Stimulated activated CD8-positive, alpha-beta memory T cell treated with anti-CD3 and anti-CD28 coated beads, Interleukin-4, amount 100 ng/mL, for 48 hours (primary cell): ENCODE measurements around the gene GUCA2B.

Experiments
- DNase-seq: peaks from one replicate; pipeline ENCODE4 v3.0.0-alpha.2; 2020

The GUCA2B gene

DNA sequence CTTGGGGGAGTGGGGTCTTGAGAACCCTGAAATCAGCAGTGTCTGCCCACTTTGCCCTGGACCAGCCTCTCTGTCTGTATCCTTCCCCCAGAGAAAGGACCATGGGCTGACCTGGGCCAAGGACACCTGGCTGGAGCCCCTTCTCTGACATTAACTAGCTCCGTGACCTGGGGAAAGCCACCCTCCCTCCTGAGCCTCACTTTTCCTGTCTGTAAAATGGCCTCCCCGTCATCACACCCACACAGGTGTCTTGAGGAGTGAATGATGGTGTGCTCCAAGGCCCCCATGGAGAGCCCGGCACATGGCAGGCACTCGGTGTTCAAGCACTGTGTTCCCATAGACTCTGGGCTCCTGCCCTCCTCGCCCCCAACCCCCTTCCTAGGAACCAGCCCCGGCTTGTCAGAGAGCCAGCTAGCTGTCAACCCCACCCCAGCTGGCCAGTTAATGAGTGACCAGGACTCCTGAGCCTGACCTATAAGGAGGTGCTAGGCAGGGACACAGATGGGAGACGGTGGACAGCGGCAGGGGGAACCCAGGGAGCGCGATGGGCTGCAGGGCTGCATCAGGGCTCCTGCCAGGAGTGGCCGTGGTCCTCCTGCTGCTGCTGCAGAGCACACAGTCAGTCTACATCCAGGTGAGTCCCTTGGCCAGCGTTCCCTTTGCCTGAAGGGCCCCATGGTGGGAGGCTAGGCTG lies at the start of gene GUCA2B:
GUCA2B (plus strand) TSS at position 504 of the 694 bp plus-strand sequence; CDS start at position 545, 41 bp downstream.
- no peak for DNase-seq

DNA sequence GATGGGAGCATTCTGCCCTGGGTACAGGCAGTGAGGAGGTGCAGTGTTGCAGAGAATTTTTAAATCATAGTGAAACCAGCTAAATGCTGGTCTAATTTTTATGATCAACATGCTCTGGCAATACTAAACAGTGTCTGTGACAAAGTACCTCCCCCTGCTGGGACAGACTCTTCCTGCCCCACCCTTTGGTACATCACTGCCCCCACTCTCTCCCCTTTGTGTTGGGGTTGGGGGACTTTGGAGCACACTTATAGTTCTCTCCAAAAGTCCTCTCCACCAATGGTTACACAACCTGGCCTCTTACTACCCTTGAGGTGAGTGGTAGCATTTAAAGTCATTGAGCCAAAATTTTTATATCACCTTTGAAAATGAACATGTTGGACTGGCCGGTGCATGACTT lies 48.2 kb upstream of the GUCA2B start:
- no peak for DNase-seq

DNA sequence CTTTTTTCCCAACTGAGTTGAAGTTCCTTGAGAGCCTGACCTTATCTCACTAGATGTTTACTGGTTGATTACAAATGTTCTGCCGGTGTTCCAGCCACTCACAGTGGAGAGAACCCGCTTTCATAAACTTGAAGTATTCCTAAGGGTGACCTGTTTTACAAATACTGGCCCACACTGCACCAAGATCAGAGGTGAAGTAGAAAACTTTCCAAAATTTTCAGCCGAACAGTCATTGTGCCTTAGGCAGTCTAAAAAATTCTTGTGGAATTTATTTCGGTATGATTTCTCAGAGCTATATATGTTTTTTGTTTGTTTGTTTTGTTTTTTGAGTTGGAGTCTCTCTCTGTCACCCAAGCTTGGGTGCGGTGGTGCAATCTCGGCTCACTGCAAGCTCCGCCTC lies 44.9 kb upstream of the GUCA2B start:
- no peak for DNase-seq

DNA sequence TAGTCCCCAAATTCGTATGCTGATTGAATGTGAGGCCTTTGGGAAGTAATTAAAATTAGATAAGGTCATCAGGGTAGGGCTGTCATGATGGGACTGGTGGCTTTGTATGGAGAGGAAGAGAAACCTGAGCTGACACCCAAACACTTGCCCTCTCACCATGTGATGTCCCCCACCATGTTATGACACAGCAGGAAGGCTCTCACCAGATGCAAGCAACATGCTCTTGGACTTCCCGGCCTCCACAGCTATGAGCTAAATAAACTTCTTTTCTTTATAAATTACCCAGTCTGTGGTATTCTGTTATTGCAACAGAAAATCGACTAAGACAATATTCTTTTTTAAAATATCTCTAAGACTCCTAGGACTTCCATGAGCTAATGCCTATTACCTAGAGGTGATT lies 43.6 kb upstream of the GUCA2B start:
- no peak for DNase-seq

DNA sequence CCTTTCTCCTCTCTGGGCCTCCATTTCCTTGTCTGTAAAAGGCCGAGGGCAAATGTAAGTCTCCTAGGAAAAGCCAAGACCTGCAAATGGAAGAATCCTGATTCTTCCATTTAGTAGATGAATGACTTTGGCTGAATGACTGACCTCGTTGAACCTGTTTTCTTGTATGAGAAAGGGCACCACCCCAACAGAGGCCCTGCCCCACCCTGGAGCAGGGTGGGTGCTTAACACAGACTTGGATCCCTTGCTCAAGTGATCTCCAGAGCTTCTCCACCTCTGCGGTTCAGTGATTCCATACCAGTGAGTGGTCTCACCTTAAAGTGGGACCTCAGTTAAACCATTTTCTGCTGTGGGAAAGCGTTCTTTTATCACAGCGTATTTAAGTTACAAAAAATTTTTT lies 39.0 kb upstream of the GUCA2B start:
- no peak for DNase-seq

DNA sequence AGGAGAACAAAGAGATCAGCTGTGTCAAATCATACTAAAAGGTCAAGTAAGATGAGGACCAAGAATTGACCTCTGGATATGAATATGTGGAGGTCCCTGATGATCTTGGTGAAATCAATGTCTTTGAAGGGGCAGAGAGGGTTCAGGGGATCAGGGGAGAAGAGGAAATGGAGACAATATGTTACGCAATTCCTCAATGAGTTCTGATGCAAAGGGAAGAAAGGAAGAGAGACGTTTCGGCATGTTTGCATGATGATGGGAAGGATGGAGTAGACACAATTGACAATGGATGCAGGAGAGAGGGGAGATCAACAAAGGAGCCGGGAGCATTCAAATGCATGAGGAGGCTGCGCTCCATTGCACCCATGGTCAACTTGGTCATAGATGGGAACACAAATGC lies 36.0 kb upstream of the GUCA2B start:
- no peak for DNase-seq

DNA sequence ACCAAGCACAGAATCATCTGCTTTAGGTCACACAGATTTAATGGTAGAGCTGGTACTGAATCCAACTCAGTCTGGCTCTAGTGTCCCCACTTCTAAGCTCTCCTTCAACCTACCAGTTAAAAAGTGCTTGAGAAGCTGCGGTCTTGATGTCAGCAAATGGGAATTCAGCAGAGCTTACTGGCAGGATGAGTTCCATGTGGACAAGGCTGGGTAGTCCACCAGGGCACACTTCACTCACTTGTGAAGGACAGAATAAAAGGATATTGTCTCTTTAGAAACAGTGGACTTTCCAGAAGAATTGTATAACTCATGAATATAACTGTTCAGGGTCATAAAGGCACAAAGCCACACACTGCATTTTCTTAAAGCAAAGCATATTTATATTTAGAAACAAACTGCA lies 35.1 kb upstream of the GUCA2B start:
- no peak for DNase-seq

DNA sequence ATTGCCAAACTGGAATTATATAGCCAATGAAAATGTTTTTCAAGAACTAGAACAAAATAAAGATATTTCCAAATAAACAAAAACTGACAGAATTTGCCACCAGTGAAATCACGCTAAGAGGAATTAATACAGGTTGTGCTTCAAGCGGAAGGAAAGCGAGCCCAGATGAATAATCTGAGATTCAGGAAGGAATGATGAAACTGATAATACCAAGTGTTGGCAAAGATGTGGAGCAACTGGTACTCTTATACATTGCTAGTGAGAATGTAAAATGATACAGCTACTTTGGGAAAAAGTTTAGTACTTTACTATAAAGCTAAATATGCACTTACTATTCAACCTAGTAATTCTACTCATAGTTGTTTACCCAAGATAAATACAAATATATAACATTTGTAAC lies 30.8 kb upstream of the GUCA2B start:
- DNase-seq, result no peak

DNA sequence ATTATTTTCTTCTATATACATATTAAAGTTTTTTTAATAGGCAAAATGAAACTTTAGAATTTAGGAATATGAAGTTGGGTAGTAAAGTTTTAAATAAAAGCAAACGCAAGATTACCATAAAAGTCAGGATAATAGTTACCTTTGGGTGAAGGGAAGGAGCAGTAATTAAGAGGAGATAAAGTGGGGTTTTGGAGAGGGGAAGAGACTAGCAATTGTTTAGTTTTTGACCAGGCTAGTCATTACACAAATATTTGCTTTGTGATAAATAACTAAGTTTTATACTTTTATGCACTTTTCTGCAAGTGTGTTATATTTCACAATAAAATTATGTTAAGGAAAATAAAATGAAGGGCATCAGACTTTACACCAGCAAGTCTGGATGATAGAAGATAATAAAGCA lies 27.7 kb upstream of the GUCA2B start:
- DNase-seq, result no peak

DNA sequence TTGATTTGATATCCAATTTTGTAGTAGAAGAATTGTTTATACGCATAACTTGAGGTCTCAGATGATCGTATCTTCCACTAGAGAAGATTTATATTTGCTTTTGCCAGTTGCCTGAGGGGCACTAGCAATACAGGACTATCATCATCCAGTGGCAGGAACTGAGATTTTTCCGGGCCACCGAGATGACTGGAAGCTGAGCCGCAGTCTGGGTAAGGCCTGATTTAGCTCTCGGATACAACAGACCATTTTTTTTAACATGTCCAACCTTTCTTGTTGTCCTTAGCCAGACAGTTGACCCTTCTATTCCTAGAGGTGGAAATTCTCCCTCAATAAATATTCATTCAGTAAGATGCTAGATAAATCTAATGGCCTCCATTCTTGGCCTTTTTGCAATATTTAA lies 25.4 kb upstream of the GUCA2B start:
- DNase-seq, result no peak

DNA sequence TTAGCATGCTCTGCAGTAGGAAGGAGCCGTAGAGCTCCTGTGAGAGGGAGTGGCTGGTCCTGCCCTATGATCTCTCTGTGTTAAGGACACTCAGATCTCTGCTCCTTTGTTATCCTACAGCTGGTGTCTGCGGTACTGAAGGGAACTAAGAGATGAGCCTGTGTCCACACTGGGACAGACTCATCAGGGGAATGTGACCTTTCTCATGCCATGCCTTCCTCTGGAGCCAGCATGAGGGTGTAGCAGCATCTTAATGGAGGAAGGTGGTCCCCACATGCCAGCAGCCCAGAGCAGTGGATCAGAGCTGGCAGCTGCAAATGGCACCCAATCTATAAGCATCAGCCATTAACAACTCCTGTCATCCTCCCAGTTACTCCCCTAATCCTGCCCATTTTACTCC lies 24.7 kb upstream of the GUCA2B start:
- no peak for DNase-seq

DNA sequence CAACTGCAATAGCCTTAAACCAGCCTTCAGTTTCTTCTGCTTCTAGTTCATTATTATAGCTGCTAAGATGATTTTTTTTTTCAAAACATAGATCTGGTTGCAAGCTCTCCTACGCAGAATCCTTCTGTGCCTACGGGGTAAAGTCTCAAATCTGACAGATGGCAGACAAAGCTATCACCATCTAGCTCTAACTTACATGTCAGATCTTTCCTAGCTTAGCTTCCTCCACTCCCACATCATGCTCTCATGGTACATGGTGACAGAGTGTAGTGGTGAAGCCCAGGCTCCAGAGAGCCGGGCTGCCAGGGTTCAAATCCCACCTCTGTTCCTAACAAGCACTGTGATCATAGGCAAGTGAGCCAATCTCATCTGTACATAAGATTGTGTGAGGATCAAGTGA lies 24.2 kb upstream of the GUCA2B start:
- DNase-seq, result no peak

DNA sequence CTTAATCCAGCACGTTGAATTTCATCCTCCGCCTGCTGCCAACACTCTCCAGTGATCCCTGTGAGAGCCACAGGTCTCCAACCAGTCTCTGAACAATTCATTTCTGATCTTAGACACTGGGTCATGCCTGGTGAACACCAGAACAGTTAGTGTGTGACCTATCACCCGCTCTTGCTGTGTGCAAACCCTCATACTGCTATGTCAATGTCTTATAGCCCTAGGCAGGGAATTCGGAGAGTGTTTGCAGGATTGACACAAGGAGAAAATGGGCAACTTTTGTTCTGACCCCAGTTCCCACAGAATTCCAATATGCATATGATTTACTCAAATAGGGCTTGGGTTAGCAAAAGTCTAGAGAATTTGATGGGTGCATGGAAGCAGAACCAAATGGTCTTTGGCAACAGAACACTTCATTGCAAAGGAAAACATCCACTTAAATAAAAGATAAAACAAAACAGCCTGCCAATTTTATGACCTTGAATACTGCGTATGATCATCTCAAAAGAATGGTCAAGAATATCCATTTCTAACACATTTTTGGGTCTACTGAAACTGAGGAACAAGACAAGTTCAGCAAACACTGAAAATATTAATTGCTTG lies 23.0 kb upstream of the GUCA2B start:
- DNase-seq, result no peak

DNA sequence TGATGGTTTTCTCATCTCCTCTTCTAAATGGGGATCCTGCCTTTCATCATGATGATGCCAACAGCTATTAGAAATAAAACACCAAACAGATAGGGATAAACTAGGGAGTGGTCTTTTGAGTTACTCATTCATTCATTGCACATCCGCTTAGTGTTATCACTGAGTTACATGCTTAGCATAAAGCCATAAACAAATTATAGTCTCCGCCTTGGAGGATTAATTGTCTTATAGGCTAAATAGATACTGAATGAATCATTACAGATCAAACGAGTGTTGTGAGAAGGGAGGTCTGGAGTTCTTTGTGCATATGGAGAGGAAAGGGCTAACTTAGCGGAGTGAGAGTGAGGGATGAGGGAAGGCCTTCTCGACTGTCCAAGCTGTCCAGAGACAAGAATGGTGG lies 19.8 kb upstream of the GUCA2B start:
- DNase-seq, result no peak

DNA sequence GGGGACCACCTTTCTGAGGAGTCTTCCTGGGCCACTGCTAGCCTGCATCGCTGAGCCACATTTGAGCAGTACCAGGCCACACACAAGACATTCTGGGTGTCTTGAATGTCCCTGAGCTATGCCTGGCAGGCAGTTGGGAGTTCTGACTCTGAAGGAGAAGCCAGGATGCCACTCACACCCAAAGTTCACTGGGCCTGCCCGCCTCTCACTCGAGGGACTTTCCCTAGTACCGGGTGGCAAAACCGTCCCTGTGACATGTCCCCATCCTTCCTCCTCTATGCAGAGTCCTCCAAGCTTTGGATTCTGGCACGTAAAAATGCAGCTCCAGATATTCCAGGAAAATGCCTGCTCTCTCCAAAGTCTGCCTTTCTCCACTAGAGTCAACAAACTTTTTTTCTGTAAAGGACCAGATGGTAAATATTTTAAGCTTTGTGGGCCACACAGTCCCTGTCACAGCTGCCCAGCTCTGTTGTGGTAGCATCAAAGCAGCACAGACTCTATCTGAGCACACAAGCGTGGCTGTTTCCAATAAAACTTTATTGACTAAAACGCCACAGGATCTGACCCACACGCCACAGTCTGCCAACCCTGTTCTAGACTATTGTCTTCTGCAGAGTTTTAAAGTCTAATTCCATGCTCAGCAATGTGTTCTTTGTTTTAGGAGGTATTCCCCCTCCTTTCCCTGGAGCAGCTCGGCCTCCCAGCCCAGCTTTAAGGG lies 19.2 kb upstream of the GUCA2B start:
- DNase-seq, result no peak

DNA sequence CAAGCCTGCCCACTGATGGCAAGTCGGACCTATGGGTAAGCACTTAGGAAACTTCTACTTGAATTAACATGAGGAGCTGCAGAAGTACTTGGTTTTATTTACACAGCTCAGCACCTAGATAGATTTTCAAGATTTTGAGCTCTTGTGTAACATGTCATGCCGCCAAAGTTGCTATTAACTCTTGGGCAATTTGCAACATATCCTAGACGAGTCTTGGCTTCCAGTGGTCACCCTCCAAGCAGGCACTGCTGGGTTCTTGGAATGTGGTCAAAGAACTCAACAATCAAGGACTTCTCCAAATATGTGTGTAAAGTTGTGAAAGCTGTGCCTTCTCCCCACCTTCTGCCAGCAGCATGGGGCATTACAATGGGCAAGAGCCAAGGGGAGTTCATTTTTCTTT lies 17.8 kb upstream of the GUCA2B start:
- no peak for DNase-seq

DNA sequence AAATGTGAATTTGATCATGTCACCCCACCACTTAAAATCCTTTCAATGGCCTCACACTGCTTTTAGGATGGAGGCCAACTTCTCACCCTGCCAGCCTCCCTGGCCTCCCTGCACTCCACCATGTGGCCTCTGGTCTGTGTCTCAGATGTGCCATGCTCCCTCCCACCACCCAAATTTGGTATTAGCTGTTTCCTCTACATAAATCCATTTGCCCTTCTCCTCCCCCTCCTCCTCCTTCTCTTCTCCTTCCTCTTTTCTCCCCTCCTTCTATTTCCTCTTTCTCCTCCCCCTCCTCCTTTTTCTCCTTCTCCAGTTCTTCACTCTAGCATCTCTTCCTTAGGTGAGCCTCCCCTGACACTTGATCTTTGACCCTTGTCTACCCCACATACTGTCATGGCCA lies 16.7 kb upstream of the GUCA2B start:
- DNase-seq, result no peak

DNA sequence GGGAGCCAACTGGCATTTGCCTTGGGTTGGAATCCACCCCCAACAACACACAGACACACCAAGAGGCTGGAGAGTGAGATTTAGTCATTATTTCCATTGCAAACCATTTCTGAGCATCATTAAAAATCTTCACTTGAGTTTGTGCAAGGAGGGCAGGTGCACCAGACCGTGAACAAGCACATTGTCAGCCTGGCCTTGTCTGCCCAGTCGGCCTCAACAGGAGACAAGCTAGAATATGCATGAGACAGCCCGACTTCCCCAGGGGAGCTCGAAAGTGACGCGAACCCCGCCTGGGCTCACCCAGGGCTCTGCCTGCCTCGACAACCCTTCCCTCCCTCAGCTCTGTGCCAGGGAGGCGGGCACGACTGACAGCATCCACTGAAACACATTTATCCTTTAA lies 15.4 kb upstream of the GUCA2B start:
- no peak for DNase-seq

DNA sequence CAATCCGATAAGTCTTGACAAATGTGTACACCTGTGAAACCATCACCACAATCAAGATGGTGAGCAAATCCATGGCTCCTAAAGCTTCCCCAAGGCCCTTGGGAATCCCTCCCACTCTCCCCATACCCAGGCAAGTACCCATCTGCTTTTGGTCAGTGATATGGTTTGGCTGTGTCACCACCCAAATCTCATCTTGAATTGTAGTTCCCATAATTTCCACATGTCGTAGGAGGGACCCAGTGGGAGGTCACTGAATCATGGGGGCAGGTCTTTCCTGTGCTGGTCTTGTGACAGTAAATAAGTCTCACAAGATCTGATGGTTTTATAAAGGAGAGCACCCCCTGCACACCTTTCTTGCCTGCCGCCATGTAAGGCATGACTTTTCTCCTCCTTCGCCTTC lies 14.6 kb upstream of the GUCA2B start:
- DNase-seq, result no peak

DNA sequence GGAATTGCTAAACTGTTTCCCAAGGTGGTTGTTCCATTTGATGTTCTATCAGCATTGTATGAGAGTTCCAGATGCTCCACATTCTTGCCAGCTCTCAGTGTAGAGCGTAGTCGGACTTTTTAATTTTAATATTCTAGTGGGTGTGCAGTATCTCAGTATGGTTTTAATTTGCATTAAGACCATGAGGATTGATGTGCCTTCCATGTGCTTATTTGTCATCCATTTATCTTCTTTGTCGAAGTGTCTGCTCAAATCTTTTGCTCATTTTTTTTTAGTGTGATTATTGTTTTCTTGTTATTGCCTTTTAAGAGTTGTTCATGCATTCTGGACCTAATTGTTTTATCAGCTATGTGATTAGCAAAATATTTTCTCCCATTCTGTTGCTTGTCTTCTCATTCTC lies 13.8 kb upstream of the GUCA2B start:
- DNase-seq, result no peak

DNA sequence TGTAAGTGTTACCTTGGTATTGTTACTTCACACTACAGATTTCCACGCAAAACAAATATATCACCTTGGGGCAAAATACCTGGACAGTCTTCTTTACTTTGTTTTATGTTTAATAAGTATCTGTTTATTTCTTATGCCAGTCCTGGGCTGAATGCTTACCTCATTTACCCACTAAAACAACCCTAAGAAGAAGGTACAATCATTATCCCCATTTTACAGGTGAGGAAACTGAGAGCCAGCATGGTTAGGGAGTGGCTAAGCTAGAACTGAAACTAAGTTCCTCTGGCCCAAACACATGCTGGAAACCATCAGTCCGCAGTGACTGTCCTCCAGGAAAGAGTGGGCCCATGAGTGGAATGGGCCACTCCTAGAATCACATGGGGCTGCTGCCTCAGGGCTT lies 13.0 kb upstream of the GUCA2B start:
- no peak for DNase-seq

DNA sequence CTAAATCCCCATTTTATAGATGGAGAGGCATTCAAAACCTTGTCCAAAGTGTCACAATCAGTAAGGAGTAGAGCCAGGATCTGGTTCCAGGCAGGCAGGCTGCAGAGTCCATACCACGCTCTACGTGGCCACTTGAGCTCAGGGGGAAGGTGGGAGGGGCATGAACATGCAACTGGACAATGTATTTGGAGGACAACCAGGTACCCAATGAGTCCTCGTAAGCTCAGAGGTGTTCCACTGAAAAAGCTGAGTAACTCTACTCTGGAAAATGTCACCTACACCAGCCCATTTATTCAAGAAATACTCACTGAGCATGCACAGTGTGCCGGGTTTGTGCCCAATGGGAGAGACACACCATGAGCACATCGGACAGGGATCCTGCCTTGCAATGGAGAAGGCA lies 11.2 kb upstream of the GUCA2B start:
- DNase-seq, result no peak

DNA sequence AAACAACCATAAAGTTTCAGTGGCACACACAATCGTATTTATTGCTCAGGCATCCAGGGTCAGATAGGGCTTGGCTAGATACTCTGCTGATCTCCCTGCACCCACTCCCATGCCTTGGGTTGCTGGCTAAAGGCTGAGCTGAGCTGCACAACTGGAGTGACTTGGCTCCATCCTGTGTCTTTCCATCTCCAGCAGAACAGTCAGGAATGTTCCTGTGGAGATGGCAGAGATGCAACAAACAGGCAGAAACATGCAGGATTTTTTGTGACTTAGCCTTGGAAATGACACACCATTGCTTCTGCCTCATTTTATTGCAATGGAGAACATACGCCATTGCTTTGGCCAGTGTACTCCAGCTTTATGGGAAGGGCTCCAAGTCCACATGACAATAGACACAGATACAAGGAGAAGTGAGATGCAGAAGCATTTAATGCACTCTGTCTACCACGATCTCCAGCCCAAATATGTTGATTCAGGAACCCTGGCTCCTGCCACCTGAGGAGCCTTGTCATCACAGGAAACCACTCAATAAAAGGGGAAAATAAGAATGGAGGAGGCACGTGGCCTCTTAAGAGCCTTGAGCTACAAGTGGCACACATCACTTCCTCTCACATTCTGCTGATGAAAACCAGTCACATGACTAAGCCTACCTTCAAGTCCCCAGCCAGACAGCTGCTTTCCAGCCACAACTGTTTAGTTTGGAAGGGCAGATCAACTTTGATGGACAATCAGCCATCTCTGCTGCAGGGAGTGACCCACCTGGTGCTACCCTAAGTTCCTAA lies 10.1 kb upstream of the GUCA2B start:
- no peak for DNase-seq
